Transverse colon (tissue), 4 donors: ENCODE measurements around the gene CFAP300.

Experiments
- EP300 ChIP-seq: sonication (generic); formaldehyde crosslinking; IDR thresholded peaks from one replicate; pipeline ENCODE4 v1.6.1; 2017; ENCODE audit warnings: antibody characterized with exemption, low read depth
- POLR2A ChIP-seq: fragments of 450-650 bp; IDR thresholded peaks from one replicate; pipeline ENCODE4 v1.6.1; 2016; ENCODE audit warnings: antibody characterized with exemption, mild to moderate bottlenecking, moderate library complexity
- POLR2AphosphoS5 ChIP-seq, 3 donors: sonication (generic); formaldehyde crosslinking; IDR thresholded peaks; one replicate each; pipeline ENCODE4 v1.6.1; 2016; ENCODE audit warnings: antibody characterized with exemption in 3 of 3
- TF ChIP-seq, protein P1 (sequence below), 5 experiments: fragments of 200-600 bp in 3 of 5; fragments of 450-650 bp in 2 of 5; sonication (generic) in 3 of 5; IDR thresholded peaks; 1 replicate in 2 of 5; 2 replicates in 3 of 5; pipeline ENCODE4 v1.5.1; 2016 to 2017; ENCODE audit warnings: antibody characterized with exemption in 5 of 5, inconsistent platforms in 3 of 5, mild to moderate bottlenecking in 2 of 5, moderate library complexity in 1 of 5

DNA sequence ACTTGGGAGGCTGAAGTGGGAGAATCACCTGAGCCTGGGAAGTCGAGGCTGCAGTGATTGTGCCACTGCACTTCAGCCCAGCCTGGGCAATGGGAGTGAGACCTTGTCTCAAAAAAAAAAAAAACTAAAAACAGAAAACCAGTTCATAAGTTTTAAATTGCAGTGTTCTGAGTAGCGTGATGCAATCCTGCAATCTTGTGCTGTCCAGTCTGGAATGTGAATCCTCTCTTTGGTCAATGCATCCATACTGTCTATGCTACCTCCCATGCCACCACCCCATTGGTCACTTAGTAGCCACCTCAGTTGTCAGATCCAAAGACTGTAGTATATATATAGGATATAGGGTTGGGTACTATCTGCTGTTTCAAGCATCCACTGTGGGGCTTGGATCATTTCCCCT, 74.1 kb downstream of the CFAP300 start:
- TF ChIP-seq, protein P1, sequence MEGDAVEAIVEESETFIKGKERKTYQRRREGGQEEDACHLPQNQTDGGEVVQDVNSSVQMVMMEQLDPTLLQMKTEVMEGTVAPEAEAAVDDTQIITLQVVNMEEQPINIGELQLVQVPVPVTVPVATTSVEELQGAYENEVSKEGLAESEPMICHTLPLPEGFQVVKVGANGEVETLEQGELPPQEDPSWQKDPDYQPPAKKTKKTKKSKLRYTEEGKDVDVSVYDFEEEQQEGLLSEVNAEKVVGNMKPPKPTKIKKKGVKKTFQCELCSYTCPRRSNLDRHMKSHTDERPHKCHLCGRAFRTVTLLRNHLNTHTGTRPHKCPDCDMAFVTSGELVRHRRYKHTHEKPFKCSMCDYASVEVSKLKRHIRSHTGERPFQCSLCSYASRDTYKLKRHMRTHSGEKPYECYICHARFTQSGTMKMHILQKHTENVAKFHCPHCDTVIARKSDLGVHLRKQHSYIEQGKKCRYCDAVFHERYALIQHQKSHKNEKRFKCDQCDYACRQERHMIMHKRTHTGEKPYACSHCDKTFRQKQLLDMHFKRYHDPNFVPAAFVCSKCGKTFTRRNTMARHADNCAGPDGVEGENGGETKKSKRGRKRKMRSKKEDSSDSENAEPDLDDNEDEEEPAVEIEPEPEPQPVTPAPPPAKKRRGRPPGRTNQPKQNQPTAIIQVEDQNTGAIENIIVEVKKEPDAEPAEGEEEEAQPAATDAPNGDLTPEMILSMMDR (IDR thresholded peaks at IDR 0.05), result no peak
- TF ChIP-seq EP300 (no peak), POLR2A (no peak), POLR2AphosphoS5 (IDR thresholded peaks at IDR 0.05) (no peak)
